NCI-H1694 treated with DMSO at 0.1 percent for 48 hours (cell line): ENCODE results near the gene SLC26A6.

ENCODE experiments used
- DNase-seq: peaks from one replicate; lab custom pipeline; 2025; lab: John Stamatoyannopoulos, UW

The SLC26A6 gene

DNA sequence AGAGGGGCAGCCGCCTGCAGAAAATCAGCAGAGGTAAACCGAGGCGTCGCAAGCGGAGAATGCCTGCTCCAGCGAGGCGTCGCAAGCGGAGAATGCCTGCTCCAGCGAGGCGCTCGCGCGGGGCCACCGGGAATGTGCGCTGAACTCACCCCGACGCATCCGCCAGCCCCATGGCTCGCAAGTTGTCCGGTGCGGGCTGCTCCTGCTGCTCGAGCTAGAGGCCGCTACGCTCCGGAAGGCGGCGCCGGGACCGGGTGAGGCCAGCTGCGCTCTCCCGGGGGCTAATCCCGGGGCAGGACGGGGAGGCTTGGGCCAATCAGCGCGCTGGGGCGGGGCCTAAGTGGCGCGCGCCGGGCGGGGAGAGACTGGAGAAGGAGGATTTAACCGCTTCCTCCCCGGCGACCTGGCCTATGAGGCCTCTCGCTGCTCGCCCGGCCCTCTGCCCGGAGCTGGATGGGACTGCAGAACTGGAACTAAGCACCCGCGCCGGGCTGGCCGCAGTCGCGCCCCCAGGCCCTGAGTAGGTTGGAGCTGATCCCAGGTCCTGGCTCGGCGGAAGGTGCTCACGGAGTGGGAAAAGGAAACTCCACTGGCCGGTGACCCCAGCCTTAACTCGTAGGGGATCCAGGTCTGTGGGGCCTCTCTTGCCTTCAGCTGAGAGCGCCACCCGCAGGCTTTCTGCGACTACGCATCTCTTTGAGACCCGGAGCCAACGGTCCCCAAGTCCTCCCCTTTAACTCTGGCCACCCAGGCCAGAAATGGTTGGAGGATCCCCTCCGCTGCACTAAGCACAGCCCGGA, at the start of gene SLC26A6:
Gene SLC26A6, minus strand, starts transcription at position 240 of the 800 bp plus-strand sequence. Its CDS starts 68 bp downstream, at position 172.
- DNase-seq: peak; percentile 61

DNA sequence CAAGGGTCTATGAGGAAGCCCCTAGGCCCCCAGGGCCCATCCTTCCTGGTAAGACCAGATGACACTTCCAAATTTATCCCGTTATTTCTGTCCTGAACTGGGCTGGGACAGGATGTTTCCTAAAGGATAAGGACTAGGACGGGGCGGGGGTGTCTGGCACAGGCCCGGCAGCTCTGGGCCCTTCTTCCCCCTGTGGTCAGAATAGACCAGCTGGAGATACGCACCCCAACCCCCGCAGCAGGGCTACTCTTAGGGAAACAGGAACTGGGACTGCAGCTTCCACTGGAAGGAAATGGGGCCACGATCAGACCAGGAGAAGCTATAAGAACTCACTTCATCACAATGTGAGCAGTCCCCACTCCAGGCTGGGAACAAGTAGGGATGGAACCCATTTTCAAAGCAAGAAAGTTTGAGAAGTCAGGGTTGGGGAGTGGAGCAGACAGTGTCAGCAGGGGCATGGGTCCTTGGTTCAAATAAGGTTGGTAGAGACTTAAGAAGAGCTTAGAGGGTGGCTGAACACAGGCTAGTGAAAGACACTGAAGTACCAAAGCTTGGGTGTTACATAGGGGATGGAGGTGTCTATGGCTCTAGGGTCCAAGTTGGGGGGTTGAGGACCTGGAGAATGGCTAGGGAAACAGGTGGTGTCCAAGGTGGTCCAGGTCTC, 49.4 kb upstream of the SLC26A6 start:
- no peak for DNase-seq

DNA sequence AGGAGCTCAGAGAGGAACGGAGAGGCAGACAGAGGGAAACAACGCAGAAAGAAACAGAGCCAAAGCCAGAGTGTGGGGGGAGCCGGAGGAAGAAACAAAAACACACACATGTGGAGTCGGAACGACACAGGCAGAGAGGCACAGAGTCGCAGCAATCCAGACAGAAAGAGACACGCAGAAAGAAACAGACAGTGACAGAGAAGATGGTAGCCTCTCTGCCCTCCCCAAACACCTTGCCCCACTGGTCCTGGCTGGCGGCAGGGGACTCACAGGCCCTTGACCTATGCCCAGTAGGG, 48.7 kb upstream of the SLC26A6 start:
- no peak for DNase-seq

DNA sequence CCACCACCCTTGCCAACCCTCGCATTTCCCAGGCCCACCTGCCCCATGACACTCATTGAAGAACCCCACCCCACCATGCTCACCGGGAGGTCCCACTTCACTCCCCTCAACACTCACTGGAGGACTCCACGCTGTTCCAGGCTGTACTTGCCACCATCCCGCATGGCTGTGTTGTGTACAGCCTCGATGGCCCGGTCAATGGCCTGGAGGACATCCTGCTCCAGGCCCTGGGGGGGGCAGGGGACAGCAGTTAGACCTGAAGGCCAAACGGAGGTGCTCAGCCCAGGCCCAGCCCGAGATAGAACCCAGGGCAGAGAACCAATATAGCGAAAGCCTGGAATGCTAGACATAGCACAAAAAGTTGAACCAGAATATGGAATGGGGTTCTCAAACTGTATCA, 47.5 kb upstream of the SLC26A6 start:
- DNase-seq: no peak

- no peak for DNase-seq
These were observed 46.8 kb upstream of the SLC26A6 start for GRCh38 chr3:48681974-48682610.

DNA sequence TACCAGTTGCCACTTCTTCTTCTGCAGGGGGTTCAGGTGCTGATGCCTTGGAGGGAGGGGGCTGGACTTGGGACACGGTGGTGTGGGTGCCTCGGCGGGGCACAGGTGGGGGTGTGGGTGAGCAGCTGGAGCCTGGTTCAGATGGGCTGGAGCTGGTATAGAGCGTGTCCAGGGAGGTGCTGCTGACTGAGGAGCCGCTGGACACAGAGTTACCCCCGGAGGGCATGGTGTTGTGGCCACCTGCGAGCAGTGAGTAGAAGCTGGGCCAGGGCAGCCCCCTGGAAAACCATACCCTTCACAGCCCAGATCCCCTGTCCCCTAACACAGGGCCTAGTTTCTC, 46.2 kb upstream of the SLC26A6 start:
- no peak for DNase-seq

DNA sequence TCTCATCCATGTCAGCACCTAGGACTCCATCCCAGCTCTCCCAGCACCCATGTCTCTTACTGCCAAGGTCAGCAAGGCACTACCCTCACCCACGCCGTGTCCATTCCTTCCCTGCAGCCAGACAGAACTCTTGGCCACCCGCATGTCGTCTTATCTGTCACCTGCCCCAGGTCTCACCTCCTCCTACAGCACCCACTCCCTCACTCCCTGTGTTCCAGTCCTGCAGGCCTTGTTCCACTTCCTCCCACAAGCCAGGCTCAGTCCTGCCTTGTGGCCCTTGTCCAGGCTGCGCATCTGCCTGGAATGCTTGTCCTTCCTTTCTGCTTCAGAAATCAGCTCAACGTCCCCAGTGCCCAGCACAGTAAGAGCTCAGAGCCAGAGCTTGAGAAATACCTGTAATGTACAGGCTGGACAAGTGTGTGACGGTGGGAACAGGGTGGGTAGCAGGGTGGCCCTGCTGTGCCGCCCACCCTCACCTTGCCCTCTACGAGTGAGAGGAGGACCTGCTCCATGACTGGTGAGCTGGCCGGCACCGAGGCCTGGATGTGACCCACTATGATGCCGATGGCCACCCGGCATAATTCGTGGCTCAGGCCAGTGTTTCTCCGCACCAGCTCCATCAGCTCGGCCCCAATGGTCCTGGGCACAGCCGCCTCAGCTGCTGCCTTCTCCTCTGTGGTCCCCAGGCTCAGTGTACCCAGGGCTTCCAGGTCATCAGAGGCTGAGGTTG, 45.7 kb upstream of the SLC26A6 start:
- no peak for DNase-seq

DNA sequence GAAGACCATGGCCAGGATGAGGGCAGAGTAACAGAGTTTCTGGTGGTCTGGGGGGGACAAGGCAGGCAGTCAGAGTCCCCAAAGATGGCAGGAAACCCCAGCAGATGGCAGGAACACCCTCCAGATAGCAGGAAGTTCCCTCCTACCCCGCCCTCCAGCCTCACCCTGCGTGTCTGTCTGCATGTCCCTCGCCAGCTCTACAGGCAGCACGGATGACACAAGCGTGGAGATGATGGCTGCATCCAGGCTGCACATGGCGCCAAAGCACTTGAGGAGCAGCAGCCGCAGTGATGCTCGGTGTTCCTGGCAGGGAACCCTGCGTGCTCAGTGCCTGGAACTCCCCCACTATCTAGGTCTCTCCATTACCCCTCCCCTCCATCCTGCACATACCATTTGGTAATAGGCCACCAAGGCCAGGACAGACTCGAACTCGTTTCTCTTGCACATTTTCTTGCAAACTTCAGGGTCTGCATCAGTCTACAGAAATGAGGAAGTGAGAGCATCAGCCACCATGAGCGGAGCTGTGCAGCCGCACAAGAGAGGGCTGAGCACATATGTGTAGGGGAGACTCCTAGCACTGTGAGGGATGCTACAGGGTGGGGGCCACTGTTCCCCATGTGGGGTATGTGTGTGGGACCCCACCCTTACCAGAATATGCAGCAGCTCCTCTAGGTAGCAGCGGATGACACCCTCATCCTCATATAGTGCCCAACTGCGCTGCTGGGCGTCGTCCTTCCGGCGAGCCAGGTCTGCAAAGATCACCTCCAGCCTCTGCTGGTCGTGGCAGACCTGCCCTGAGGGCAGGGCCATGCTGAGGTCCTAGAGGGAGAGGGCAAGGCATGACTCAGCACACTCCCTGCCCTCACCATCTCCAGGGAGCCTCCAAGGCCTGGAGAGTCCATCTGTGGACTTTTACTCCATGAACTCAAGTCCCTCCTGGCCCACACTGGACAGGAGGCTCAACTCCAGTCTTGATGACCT, 44.4 kb upstream of the SLC26A6 start:
- no peak for DNase-seq

DNA sequence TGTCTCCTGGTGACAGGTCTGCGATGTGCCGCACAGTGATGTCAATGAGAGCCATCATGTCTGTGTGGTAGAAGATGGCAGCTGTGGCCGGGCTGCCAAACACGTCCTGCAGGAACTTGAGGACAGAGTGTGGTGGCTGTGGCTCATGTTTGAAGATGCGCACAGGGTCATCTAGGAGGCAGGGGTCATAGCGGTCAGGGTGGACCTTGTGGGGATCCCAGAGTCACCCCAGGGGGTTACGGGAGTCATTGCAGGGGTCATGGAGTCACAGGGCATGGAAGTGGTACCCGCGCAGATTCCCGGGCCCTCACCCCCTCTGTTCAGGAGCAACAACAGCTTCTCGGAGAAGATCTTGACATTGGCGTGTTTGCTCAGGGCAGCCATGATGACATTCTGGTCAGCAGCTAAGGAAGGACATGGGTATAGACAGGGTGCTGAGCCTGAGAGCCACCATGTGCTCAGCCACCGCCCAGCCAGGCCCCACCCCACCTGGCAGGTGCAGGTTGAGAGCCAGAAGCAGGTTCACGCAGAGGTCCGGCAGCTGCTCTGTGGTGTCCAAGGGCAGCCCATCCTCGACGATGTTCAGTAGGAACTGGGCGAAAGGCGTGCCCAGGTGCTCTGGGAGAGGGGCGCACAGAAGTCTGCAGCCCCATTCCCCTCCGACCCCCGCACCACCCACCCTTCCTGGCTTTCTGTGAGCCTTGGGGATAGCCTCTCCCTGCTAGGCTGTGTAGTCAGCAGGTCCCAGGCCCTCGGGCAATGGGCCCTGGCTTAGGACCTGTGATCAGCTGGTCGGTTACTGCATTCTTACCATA, 43.5 kb upstream of the SLC26A6 start:
- DNase-seq: no peak

DNA sequence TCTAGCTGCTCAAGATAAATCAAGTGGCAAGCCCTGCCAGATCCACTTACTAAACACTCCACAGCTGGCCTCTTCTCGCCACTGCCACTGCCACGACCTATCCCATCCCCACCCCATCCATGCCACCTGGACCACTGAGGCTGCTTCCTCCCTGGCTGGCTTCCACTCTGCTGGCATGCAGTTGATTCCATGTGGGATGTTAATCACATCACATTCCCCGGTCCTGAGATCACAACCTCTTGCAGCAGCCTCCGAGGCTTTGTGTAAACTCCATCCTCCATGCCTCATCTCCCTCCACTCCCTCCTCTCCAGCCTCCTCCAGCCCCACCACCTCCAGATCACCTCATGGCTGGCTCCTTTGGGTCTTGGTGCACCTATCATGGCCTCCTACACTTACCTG, 42.8 kb upstream of the SLC26A6 start:
- no peak for DNase-seq

DNA sequence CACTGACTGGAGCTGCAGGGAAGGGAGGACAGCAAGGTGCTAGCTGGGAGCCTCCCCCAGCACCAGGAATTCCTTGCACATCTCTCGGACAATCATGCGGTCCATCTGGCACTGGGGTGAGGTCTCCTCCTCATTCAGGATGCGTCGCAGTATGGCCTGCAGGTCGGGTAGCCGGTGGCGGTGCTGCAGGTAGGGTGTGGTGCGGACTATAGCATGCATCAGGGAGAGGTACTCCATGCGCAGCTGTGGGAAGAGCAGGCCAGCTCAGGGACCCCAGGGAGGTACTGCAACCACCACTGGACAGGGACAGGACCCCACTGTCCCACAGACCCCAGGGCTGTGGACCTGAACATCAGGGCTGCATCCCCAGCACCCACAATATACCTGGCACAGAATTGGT, 39.2 kb upstream of the SLC26A6 start:
- no peak for DNase-seq

GRCh38 chr3:48672522-48672921, 37.3 kb upstream of the SLC26A6 start:
- DNase-seq: no peak

DNA sequence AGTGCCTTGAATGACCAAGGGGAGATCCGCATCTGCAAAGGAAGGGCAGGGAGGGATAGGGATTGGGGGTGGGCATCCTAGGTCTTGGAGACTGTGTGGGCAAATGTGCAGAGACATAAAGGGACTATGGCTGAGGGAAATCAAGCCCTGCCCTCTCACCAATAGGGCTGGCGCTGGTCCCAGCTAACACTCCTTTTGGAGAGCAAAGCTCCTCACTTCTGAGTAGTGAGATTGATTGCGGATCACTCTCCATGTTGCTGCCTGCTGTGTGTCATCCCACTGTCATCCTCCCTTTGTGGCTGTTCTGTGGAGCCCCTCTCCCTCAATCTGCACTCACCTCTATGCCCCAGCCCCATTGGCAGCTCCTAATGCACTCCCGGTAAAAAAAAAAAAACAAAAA, 29.7 kb upstream of the SLC26A6 start:
- no peak for DNase-seq

- DNase-seq: no peak
These were observed 29.0 kb upstream of the SLC26A6 start for GRCh38 chr3:48664313-48664644.

- DNase-seq: peak; percentile 78
These were observed 28.4 kb upstream of the SLC26A6 start for GRCh38 chr3:48663489-48664312.

GRCh38 chr3:48662753-48663488, 27.7 kb upstream of the SLC26A6 start, which contains the start of gene CELSR3:
Gene CELSR3, minus strand, starts transcription at chr3:48662886. Its CDS starts 252 bp downstream, at chr3:48662634.
- DNase-seq: peak; percentile 44

- DNase-seq: no peak
These were observed 27.0 kb upstream of the SLC26A6 start for GRCh38 chr3:48662145-48662752.

DNA sequence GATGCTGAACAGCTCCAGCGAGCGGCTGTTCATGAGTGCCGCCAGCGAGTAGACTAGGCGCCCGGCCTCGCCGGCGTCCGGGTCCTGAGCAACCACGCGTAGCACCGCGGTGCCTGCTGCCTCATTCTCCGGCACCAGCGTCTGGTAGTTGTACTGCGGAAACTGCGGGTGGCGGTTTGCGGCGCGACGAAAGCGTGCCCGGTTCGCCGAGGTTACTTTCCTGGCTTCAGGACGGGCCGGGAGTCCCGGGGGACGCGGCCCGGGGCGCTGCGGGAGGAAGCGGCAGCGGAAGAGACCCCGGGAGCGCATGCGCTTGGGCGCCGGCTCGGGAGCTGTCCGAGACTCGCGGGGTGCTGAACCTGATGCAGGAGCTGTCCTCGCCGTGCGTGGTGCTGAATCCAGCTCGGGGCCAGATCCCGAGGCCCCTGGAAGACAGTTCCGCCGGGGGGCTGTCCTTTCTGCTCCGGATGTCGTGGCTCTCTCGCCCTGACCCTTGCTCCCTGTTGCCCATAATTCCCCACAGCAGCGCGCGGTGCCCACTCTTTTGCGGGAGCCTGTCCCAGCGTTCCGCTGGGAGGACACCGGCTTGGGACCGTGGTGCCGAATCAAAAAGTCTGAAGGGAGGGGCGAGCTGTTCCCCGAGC, 26.4 kb upstream of the SLC26A6 start:
- DNase-seq: no peak
